Activated T-cell treated with anti-CD3 and anti-CD28 coated beads, Interleukin-2, amount 50 U/mL, for 24 hours (primary cell): ENCODE data around the gene STXBP5.

ENCODE experiments used
- DNase-seq: peaks from one replicate; pipeline ENCODE4 v3.0.0-alpha.2; 2020
- H3K27ac Mint-ChIP-seq: 2 replicates; pipeline ENCODE4 v1.8.0; 2020; ENCODE audit warnings: mild to moderate bottlenecking, mixed read lengths
- H3K27me3 Mint-ChIP-seq: 2 replicates; pipeline ENCODE4 v1.8.0; 2020; ENCODE audit warnings: mixed read lengths
- H3K36me3 Mint-ChIP-seq: 2 replicates; pipeline ENCODE4 v1.8.0; 2020; ENCODE audit warnings: low read depth, mixed read lengths
- H3K4me1 Mint-ChIP-seq: 2 replicates; pipeline ENCODE4 v1.8.0; 2020; ENCODE audit warnings: low read depth, mixed read lengths
- H3K4me3 Mint-ChIP-seq: 2 replicates; pipeline ENCODE4 v1.8.0; 2020; ENCODE audit warnings: mild to moderate bottlenecking, moderate library complexity, mixed read lengths
- H3K9me3 Mint-ChIP-seq: 2 replicates; pipeline ENCODE4 v1.8.0; 2020; ENCODE audit warnings: mixed read lengths

STXBP5 gene

GRCh38 chr6:147167576-147168461 is 36.4 kb upstream of the STXBP5 start:
- no peak overlapping the region for H3K27ac Mint-ChIP-seq
- H3K27me3 Mint-ChIP-seq, result no peaks in the 10 kb centered on the region
- H3K4me3 Mint-ChIP-seq, result no peak overlapping the region
- H3K36me3 Mint-ChIP-seq, result no peaks in the 10 kb centered on the region
- no peaks in the 10 kb centered on the region for H3K9me3 Mint-ChIP-seq
- H3K4me1 Mint-ChIP-seq, result peaks cover 8% of the 10 kb centered on the region
- DNase-seq, result no peak

GRCh38 chr6:147169529-147169928 is 34.7 kb upstream of the STXBP5 start:
- Mint-ChIP-seq H3K27ac (no peak overlapping the region), H3K4me1 (peaks cover 8% of the 10 kb centered on the region), H3K9me3 (no peaks in the 10 kb centered on the region), H3K4me3 (no peak overlapping the region), H3K27me3 (no peaks in the 10 kb centered on the region), H3K36me3 (no peaks in the 10 kb centered on the region)
- DNase-seq, result no peak

- H3K4me1 Mint-ChIP-seq, result peaks cover 8% of the 10 kb centered on the region
- no peak overlapping the region for H3K4me3 Mint-ChIP-seq
- H3K27ac Mint-ChIP-seq, result no peak overlapping the region
- no peak for DNase-seq
- no peaks in the 10 kb centered on the region for H3K36me3 Mint-ChIP-seq
- H3K27me3 Mint-ChIP-seq, result no peaks in the 10 kb centered on the region
- no peaks in the 10 kb centered on the region for H3K9me3 Mint-ChIP-seq
Observed at GRCh38 chr6:147170269-147170668, 33.9 kb upstream of the STXBP5 start.

- Mint-ChIP-seq H3K27me3 (no peaks in the 10 kb centered on the region), H3K4me1 (no peaks in the 10 kb centered on the region)
Observed at GRCh38 chr6:147173140-147173539, 31.1 kb upstream of the STXBP5 start.

GRCh38 chr6:147173675-147174308 is 30.4 kb upstream of the STXBP5 start:
- Mint-ChIP-seq H3K27ac (no peak overlapping the region), H3K4me1 (no peaks in the 10 kb centered on the region), H3K27me3 (no peaks in the 10 kb centered on the region), H3K9me3 (no peaks in the 10 kb centered on the region), H3K4me3 (no peak overlapping the region), H3K36me3 (no peaks in the 10 kb centered on the region)
- DNase-seq, result no peak

More at GRCh38 chr6:147173140-147173539, 31.1 kb upstream of the STXBP5 start:
- Mint-ChIP-seq H3K27ac (no peak overlapping the region), H3K4me3 (no peak overlapping the region), H3K36me3 (no peaks in the 10 kb centered on the region), H3K9me3 (no peaks in the 10 kb centered on the region)
- no peak for DNase-seq

- Mint-ChIP-seq H3K27me3 (no peaks in the 10 kb centered on the region), H3K27ac (no peak overlapping the region), H3K9me3 (no peaks in the 10 kb centered on the region), H3K4me3 (no peak overlapping the region), H3K36me3 (no peaks in the 10 kb centered on the region), H3K4me1 (no peaks in the 10 kb centered on the region)
- DNase-seq, result no peak
Observed at GRCh38 chr6:147176795-147177194, 27.4 kb upstream of the STXBP5 start.

GRCh38 chr6:147177286-147177685 is 26.9 kb upstream of the STXBP5 start:
- no peaks in the 10 kb centered on the region for H3K27me3 Mint-ChIP-seq
- no peaks in the 10 kb centered on the region for H3K4me1 Mint-ChIP-seq
- no peak overlapping the region for H3K27ac Mint-ChIP-seq
- no peak overlapping the region for H3K4me3 Mint-ChIP-seq
- DNase-seq, result no peak
- H3K36me3 Mint-ChIP-seq, result no peaks in the 10 kb centered on the region
- no peaks in the 10 kb centered on the region for H3K9me3 Mint-ChIP-seq

- Mint-ChIP-seq H3K27ac (no peak overlapping the region), H3K27me3 (no peaks in the 10 kb centered on the region), H3K36me3 (no peaks in the 10 kb centered on the region)
Observed at GRCh38 chr6:147178355-147178754, 25.9 kb upstream of the STXBP5 start.

GRCh38 chr6:147179809-147180208 is 24.4 kb upstream of the STXBP5 start:
- no peaks in the 10 kb centered on the region for H3K9me3 Mint-ChIP-seq
- H3K4me3 Mint-ChIP-seq, result no peak overlapping the region
- H3K4me1 Mint-ChIP-seq, result no peaks in the 10 kb centered on the region
- no peak for DNase-seq
- no peaks in the 10 kb centered on the region for H3K36me3 Mint-ChIP-seq
- H3K27me3 Mint-ChIP-seq, result no peaks in the 10 kb centered on the region
- H3K27ac Mint-ChIP-seq, result no peak overlapping the region

More at GRCh38 chr6:147178355-147178754, 25.9 kb upstream of the STXBP5 start:
- H3K4me3 Mint-ChIP-seq, result no peak overlapping the region
- DNase-seq, result no peak
- no peaks in the 10 kb centered on the region for H3K9me3 Mint-ChIP-seq
- no peaks in the 10 kb centered on the region for H3K4me1 Mint-ChIP-seq

- H3K36me3 Mint-ChIP-seq, result no peaks in the 10 kb centered on the region
- no peaks in the 10 kb centered on the region for H3K9me3 Mint-ChIP-seq
- H3K4me3 Mint-ChIP-seq, result no peak overlapping the region
- no peak overlapping the region for H3K27ac Mint-ChIP-seq
- no peaks in the 10 kb centered on the region for H3K27me3 Mint-ChIP-seq
- no peaks in the 10 kb centered on the region for H3K4me1 Mint-ChIP-seq
- DNase-seq, result no peak
Observed at GRCh38 chr6:147180926-147181325, 23.3 kb upstream of the STXBP5 start.

GRCh38 chr6:147184379-147184778 is 19.8 kb upstream of the STXBP5 start:
- Mint-ChIP-seq H3K9me3 (no peaks in the 10 kb centered on the region), H3K36me3 (no peaks in the 10 kb centered on the region), H3K27me3 (no peaks in the 10 kb centered on the region), H3K4me3 (no peak overlapping the region), H3K4me1 (no peaks in the 10 kb centered on the region), H3K27ac (no peak overlapping the region)
- no peak for DNase-seq

GRCh38 chr6:147185216-147185615 is 19.0 kb upstream of the STXBP5 start:
- DNase-seq, result no peak
- Mint-ChIP-seq H3K27me3 (no peaks in the 10 kb centered on the region), H3K36me3 (no peaks in the 10 kb centered on the region), H3K4me3 (no peak overlapping the region), H3K27ac (no peak overlapping the region), H3K4me1 (peaks cover 2% of the 10 kb centered on the region), H3K9me3 (no peaks in the 10 kb centered on the region)

GRCh38 chr6:147190556-147190955 is 13.7 kb upstream of the STXBP5 start:
- no peaks in the 10 kb centered on the region for H3K27me3 Mint-ChIP-seq
- H3K4me3 Mint-ChIP-seq, result no peak overlapping the region
- no peak for DNase-seq
- H3K36me3 Mint-ChIP-seq, result no peaks in the 10 kb centered on the region
- no peaks in the 10 kb centered on the region for H3K9me3 Mint-ChIP-seq
- H3K4me1 Mint-ChIP-seq, result peaks cover 19% of the 10 kb centered on the region
- H3K27ac Mint-ChIP-seq, result no peak overlapping the region

GRCh38 chr6:147192278-147192911 is 11.8 kb upstream of the STXBP5 start:
- H3K4me1 Mint-ChIP-seq, result peaks cover 32% of the 10 kb centered on the region
- no peak overlapping the region for H3K27ac Mint-ChIP-seq
- H3K9me3 Mint-ChIP-seq, result no peaks in the 10 kb centered on the region
- no peaks in the 10 kb centered on the region for H3K36me3 Mint-ChIP-seq
- no peaks in the 10 kb centered on the region for H3K27me3 Mint-ChIP-seq
- H3K4me3 Mint-ChIP-seq, result no peak overlapping the region
- DNase-seq, result no peak
